IPS-18c (cell line): ENCODE results near the gene OR1K1.
"Not testable (repeated sequence)": the region's sequence is repeated elsewhere in the genome, so short reads cannot be mapped to it uniquely, and the experiment has no call there.

Source experiments
- H3K4me3 ChIP-seq: 2 replicates; pipeline ENCODE4 v1.7.0; 2013; ENCODE audit warnings: low read depth, mild to moderate bottlenecking, low read length, moderate library complexity; ENCODE audit not compliant: insufficient read depth
- H3K9me3 ChIP-seq: one replicate; pipeline ENCODE4 v1.6.1; 2013; ENCODE audit warnings: mild to moderate bottlenecking, low read length, moderate library complexity; ENCODE audit not compliant: control insufficient read depth, insufficient read depth

OR1K1 gene

DNA sequence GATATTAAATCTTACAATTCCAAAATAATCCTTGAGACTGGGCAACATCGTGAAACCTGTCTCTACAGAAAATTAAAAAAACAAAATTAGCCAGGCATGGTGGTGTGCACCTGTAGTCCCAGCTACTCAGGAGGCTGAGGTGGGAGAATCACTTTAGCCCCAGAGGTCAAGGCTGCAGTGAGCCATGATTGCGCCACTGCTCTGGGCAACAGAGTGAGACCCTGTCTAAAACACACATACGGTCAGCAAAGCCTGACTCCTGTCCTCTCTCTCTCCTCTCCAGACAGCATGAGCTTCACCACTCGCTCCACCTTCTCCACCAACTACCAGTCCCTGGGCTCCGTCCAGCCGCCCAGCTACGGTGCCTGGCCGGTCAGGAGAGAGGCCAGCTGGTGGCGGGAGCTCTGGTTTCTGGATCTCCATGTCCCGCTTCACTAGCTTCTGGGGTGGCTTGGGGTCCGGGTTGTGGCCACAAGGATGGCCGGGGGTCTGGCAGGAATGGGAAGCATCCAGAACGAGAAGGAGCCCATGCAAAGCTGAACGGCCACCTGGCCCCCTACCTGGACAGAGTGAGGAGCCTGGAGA, 37.4 kb downstream of the OR1K1 start:
- Histone ChIP-seq H3K9me3 (peaks cover 2% of the 10 kb centered on the region), H3K4me3 (no peak overlapping the region)

DNA sequence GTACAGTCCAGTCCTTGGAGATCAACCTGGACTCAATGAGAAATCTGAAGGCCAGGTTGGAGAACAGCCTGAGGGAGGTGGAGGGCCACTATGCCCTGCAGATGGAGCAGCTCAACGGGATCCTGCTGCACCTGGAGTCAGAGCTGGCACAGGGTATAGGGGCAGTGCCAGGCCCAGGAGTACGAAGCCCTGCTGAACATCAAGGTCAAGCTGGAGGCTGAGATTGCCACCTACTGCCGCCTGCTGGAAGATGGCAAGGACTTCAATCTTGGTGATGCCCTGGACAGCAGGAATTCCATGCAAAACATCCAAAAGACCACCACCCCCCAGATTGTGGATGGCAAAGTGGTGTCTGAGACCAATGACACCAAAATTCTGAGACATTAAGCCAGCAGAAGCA, 38.5 kb downstream of the OR1K1 start:
- H3K9me3 ChIP-seq, H3K4me3 ChIP-seq: not testable (repeated sequence)

GRCh38 chr9:122841501-122841900, 41.6 kb downstream of the OR1K1 start:
- no peak overlapping the region for H3K4me3 ChIP-seq
- peaks cover 2% of the 10 kb centered on the region for H3K9me3 ChIP-seq

GRCh38 chr9:122844137-122844536, 44.2 kb downstream of the OR1K1 start:
- H3K9me3 ChIP-seq: peaks cover 2% of the 10 kb centered on the region
- H3K4me3 ChIP-seq: no peak overlapping the region

GRCh38 chr9:122845116-122845515, 45.2 kb downstream of the OR1K1 start:
- no peaks in the 10 kb centered on the region for H3K9me3 ChIP-seq
- no peak overlapping the region for H3K4me3 ChIP-seq

- H3K9me3 ChIP-seq: no peaks in the 10 kb centered on the region
- H3K4me3 ChIP-seq: no peak overlapping the region
Measured at GRCh38 chr9:122846371-122846940, 46.5 kb downstream of the OR1K1 start.

- Histone ChIP-seq H3K4me3 (no peak overlapping the region), H3K9me3 (no peaks in the 10 kb centered on the region)
Measured at GRCh38 chr9:122848256-122848943, 48.5 kb downstream of the OR1K1 start.
